Mucosa of gallbladder (tissue), 1 donor: ENCODE results near the gene ACP1. TPM values are rescaled to one million over a fixed set of nuclear protein-coding genes. Genes with fewer than 3 reads are reported as not detected.

ENCODE experiments used
- DNase-seq: peaks from one replicate; pipeline ENCODE4 v3.0.0-alpha.2; 2020; ENCODE audit warnings: low spot score
- total RNA-seq: library from RNA; stranded (reverse); gene quantifications from one replicate; pipeline ENCODE4 v1.2.1, GENCODE V29; 2021
- donor health status: DM: no; HTN: no; CAD: no.

ACP1 gene
- total RNA-seq, result 95.0 TPM

DNA sequence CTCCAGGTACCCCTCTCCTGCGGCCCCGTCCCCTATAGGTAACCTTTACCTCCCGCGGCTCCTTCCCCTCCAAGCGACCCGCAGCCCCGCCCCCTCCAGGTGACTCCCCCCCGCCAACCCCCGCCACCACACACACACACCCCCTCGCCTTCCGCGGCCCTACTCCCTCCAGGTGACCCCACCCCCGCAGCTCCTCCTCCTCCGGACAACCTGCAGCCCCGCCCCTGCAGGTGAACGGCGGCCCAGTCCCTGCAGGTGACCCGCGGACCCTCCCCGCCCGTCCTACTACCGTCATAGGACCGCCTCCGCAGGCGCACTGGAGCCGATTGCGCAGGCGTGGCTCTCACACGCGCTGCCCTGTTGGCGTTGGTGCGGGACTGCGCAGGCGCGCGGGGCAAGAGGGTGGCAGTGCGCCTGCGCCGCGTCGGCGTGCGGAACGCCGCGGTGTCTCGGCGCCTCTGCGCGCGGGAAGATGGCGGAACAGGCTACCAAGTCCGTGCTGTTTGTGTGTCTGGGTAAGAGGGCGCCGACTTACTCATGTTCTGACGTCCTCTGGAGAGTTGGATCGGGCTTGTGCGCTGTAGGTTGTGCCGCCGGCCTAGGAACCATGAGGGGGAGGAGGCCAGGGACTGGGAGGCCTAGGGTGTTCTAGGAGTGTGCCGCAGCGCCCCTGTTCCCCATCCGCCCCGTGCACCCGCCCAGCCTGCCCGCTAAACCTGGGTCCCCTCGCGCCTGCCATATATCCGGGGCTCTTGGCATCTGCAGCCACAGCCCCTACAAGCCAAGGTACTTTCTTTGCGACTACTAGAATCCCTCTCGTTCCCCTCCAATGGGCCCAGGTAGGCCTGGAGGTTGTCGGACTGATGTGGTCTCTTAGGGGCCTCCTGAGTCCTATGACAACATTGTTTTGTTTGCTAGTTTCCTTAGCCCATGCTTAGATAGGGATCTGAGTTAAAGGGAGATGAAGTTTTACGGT lies at the start of gene ACP1:
Gene ACP1 (plus strand): TSS at position 455 of the 976 bp plus-strand sequence. CDS start 18 bp downstream, at position 473.
- DNase-seq, result peak; percentile 97

DNA sequence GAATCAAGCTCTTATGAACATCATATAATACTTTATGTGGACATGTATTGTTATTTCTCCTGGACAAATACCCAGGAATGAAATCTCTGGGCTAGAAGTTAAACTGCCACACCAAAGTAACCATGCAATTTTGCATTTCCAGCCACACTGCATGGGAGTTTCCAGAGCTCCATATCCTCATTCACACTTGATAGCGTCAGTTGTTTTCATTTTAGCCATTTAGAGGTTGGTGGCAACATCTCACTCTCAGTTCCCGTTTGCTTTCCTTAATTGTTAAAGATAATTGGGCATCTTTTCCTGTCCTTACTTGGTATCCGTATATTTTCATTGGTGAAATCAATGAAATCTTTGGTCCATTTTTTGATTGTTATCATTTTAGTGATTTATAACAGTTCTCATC lies 48.7 kb upstream of the ACP1 start:
- no peak for DNase-seq

DNA sequence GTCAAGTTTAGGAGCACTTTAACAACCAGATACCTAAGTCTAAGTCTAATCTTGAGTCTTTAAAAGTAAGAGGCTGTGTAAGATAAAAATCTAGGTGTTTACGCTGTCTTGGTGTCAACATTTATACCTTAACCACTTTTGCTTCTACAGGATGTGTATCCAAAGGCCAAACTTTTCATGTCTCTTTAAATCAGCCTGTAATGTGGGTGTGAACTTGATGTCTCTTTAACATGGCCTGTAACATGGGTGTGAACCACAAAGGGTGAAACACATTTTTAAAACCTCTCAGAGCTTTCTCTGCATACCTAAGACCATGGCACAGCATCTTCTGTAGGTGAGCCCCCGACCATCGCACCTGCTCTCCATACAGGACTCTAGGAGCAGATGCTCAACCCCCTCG lies 41.3 kb upstream of the ACP1 start:
- no peak for DNase-seq

DNA sequence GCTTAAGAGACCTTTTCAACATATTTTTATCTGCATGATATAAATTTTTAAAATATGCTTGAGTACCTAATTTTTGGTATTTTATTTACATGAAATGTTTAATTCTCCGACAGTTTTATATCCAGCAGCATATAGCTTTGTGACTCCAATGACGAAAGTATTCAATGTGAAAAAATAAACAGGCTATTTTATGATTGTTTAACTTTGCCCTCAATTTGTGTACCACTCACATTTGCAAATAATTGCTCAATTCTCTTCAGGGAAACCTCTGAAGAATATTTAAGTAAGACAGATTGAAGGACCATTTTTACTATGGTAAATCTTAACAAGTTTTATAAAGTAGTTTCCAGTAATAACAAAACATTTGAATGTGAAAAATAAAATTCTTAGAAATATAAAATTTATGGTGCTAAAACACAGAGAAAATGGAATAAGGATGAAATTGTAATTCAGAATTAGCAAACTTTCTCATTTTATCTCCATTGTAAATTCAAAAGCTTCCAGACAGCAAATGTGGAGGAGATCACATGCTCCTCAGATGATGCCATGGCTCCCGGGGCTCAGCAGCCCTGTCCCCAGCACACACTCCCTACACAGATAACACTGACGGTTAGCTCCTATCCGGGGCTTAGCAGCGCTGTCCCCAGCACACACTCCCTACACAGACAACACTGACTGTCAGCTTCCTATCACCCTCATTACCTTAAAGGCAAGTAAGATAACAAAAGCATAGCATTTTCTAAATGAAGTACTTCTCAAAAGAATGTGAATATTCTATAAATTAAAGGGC lies 40.6 kb upstream of the ACP1 start:
- no peak for DNase-seq

DNA sequence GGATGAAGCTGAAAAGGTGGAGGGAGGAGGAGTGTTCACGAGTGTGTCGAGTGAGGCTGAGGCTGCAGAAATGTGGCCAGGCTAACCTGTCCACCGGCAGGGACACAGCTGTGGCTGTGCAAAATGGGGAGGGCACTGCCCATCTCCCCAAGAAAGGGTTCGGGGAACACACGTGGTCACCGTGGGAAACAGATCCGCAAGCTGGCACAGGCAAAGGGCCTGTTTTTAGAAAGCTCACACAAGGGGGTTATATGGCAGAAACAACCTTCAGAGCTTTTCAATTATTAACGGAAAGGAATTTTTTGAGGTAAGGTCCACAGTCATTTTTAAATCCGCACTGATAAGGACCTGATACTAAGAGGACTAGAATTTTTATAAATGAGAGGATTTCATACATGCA lies 36.6 kb upstream of the ACP1 start:
- no peak for DNase-seq

DNA sequence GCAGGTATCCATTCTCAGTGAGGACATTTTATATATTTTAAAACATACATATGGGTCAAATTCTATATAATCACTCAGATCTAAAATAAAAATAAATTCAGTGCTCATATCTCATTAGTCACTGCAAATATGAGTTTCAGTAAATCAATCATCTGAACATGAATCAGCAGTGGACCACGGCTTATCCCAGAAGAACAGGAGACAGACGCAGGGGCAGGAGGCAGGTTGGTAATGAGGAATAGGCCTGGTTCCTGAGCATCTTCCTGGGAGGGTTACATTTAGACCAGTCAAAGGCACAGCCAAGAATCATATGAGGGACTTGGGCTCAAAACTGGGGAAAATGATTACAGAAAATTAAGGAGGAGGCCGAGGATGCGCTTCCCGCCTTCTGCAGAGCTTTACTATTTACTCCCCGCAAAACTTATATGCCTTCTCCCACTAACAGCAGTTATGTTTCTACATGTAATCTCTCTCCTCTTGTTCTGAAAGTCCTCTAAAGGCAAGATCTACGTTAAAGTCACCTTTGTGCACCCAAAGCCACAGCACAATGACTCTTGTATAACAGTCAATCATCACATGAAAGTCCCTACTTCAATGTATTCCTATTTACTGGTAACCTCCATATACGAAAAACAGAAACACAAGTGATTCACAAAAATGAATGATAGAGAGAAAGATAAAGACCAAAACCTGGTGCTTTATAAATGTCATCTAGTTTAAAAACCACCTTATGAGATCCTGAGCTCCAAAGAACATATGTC lies 36.0 kb upstream of the ACP1 start:
- DNase-seq, result no peak

DNA sequence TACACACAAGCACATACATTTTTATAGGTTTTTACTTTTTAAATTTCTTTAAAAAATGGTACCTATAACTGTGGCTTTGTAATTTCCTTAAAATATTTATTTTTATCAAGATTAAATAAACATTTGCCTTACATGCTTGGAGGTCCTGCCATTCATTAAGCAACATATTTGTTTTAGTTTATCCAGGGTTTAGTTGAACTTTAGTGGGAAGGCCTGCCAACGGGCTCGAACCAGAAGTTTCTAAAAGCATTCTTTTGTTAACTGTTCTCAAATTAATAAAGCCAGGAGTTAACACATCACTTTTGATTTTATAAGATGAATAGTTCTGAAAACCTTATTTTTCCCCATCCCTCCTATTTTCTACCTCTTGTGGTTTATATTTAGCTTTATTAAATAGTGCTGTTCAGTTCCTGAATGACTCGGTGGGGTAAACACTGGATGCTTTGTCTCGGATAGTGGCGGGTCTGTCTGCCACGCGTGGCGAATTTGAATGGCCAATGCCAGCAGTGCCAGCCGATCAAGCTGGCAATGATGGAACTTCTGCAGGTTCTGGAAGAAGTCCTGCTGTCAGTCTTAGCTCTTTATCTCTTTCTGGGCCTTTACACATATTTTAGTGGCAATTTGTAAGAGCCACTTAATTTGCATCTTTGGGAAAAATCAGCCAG lies 33.1 kb upstream of the ACP1 start:
- no peak for DNase-seq

DNA sequence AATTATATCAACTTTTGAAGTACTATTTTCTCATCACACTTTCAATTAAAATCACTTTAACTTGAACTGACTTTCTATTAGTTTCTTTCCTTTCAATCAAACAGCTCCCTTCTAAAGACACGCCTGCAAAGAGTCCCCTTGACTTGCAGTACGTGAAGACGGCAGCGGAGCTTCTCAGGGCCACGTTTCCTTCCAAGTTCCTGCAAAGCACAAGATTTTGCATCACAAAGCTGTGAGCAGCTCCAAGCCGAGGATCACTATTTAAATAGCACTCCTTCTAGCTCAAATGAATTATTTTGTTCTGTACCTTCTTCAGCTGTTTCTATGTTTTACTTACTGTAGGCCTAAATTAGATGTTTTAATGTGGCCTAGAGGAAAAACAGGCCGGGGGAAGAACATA lies 31.7 kb upstream of the ACP1 start:
- no peak for DNase-seq

DNA sequence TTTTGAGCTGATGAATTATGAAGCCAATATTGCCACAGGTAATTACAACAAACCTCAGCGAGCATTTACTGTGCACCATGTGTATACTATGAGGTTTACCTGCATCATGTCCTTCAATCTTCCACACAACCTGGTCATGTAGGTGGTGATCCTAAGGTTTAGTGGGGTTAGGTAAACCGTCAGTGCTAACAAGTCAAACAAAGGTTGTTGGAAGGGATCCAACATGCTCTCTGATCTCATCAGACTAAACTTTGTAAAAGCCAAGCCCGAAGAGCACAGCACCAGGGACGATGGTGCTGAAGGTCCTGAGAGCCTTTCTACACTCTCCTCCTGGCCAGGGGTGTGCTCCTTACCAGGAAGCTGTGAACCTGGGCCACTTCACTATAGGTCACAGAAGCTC lies 30.3 kb upstream of the ACP1 start:
- no peak for DNase-seq

DNA sequence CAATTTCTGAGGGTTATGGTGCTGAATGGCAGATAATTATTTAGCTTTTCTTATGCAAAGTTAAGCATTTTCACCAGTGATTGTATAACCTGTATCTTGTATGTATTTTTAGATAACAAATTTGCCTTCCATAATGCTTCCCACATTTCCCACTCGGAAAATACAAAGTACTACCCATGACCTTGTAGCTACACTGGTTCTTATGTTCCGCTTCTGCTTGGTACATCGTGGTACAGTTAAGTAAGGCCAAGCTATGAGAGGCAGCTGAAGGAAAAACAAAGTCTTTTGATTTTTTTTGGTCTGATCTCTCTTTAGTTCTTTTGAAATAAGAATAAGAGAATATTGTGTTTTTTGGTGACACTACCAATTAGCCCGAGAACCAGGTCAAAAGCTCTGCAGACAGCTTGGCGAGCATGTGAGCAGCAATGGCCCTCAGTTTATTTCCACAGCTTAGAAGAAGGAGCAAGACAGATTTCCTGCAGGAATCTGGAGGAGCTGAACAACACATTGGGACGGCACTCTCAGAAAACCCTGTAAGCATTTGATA lies 27.7 kb upstream of the ACP1 start:
- DNase-seq, result no peak

DNA sequence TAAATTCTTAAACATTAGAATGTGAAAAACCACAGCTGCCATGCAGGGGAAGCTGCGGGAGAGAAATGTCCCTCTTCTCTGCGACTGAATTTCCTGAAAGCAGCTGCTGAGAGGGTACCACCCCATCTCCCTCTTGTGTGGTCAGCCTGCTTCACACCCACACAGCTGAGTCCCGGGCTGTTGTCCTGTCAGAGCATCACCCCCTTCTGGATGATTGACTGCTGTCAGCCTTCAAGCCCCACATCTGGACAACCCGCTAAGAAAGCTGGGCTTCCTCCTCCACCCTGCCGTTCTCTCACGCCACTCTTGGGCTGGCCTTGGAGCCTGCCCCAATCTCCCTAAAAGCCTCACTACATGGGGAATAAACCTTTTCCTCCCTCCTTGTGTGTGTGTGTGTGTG lies 26.9 kb upstream of the ACP1 start:
- no peak for DNase-seq

DNA sequence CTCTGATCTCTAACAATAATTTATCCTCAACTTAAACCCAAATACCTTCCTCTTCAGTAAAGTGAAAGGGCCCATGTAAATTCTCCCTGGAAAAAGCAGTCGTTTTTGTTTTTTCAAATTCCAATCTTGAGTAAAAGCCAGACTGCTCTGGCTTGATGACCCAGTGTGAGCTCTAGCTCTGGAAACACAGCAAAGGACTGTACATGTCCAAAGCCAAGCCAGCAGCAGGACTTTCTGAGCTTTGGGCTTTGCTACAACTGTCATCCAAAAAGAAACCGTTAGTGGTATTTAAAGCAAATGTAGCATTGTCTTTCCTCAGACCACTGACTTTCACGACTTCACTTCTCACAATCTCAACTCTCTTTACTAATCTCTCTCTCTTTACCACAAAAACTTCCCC lies 26.3 kb upstream of the ACP1 start:
- no peak for DNase-seq

DNA sequence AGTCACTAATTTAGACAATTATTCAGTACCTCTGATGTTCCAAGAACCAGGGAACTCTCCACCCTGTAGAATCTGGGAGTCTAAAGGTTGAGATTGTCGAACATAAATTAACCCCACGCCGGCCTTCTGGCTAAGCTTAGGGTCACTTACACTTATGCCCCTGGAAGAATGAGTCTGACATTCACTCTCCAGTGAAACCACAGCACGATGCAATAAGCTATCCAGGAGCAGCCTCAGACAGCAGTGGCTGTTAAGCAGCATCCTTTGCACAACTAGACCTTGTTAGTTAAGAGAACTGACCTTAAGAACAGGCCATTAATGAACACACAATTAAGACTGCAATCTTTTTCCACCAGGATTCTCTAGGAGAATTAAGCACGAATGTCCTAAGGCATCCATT lies 25.9 kb upstream of the ACP1 start:
- DNase-seq, result no peak

DNA sequence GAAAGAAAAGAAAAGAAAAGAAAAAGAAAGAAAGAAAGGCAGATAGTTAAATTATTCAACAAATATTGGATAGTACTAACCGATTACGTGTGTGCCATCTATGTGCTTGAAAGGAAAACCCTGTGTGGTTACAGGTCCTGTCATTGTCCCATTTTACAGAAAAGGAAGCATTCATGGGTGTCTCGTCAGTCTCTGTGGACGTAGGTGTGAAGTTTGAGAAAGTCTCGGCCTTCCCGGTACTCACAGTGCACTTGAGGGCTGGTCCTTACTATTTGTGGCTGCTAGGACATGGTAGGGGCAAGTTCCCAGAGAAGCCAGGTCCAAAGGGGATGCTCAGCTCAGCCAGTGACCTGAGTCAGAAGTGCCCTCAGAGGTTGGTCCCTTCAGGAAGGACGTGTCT lies 20.2 kb upstream of the ACP1 start:
- no peak for DNase-seq

DNA sequence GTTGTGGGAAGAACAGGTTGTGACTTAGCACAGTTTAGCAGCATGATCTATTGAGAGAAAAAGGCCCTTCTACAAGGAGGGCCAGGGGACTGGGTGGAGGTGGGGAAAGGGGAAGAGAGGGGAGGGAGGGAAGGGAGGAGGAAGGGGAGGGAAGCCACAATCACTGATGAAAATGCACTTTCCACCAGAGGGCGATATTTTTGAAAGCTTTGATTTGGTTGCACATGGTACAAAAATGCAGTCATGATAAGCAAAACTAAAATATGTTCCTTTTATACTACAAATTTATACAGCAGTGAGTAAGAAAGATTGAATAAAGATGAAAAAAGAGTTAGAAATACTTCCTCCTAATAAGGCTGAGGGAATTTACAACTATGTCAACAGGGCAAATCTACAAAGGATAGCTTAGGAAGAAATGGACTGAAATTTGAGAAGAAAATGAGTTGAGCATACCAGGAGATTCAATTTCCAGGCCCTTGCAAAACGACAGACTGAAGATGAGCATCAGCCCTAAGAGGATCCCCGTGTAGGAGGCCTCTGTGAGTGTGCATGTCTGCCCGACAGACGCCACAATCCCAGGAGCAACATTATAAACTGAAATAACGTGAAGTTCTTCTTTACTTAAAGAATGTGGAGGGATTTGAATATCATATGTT lies 18.1 kb upstream of the ACP1 start:
- peak; percentile 36 for DNase-seq

DNA sequence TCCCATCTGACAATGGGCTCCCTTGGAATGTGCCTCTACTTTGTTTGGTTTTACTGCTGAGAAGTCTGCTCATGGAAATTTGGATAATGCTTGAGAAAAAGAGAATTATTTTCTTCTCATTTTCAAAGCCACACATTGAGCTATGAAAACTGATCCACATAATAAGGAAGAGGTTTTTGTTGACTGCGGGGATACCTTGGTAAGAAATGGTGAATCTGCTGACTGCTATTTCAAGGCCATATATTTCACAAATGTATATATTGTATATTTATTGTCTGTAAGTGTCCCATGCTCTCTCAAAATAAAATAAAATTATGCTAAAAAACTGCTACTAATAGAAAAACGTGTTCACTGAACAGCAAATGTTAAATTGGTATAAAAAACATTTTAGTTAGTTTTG lies 16.0 kb upstream of the ACP1 start:
- no peak for DNase-seq

DNA sequence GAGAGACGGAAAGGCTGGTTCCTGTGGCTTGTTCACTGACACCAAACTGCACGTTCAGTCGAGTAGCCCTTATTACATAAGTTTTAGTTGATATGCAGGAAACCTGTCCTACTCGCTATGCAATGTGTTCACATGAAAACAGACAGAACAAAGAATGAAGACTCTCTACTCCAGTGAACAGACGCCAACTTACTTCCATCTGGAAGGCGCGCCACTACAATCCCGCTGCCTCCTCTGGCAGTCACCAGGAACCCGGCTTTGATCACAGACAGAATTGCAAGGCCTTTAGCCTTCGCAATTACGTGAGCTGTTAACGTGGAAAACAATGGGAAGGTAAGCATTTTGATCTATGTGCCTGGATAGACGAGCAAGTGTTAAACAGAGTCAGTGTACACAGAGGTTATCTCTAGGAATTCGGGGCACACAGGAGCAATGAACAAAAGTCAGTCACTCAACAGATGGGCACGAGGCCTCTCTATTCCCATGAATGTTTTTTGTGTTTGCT lies 15.2 kb upstream of the ACP1 start:
- DNase-seq, result no peak

DNA sequence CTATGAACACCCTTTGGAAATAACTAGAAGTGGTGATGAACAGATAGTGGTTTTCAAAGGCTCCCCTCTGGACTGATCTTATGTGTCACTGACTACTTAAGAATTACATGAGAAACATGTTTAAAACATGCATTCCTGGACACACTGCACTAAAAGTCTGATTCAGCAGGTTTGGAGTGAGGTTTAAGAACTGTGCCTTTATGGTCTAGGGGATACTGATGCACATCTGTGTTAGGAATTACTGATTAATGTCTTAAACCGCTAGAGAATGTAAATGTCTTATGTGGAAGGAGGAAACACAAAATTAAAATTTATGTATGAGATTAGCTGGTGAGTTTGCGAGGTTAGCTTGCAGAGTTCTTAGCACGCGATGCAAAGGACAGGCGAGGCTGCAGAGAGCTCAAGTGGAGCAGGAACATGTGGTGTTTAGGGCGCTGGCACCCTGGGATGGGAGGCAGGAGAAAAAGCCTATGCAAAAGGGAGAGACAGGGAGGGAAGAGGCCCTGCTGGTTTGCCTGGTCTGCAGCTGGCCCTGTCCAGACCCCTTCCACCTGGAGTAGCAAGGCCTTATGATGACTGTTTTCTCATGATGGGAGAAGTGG lies 12.6 kb upstream of the ACP1 start:
- no peak for DNase-seq

DNA sequence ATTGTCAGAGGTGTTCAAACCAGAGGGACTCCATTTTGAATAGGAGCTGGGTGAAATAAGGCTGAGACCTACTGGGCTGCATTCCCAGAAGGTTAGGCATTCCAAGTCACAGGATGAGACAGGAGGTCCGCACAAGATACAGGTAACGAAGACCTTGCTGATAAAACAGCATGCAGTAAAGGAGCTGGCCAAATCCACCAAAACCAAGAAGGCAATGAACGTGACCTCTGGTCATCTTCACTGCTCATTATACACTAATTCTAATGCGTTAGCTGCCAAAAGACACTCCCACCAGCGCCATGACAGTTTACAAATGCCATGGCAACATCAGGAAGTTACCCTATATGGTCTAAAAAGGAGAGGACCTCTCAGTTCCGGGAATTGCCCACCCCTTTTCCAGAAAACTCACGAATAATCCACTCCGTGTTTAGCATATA lies 11.5 kb upstream of the ACP1 start:
- DNase-seq, result no peak

DNA sequence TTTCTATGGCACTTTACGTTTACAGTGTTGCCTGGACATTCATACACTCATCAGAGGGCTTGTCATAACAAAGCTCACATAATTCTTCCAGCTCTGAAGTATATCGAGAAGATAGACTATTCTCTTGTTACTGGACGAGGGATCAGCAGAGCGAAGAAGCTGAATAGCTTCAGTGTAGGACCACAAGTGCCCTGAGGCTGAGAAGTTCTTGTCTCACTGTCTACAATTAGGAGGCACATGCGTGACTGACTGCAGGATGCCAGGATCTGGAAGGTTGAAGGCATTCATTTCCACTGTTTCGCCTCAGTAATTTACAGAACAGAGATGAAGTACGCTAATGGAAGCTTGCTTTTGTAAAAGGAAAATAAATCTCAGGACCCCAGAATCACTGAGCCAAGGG lies 10.5 kb upstream of the ACP1 start:
- no peak for DNase-seq
